Stromal cell of bone marrow (primary cell): Measurements from ENCODE around the gene BEAN1.
"Not testable (repeated sequence)": the region's sequence is repeated elsewhere in the genome, so short reads cannot be mapped to it uniquely, and the experiment has no call there.

Experiments
- DNase-seq: peaks from one replicate; pipeline ENCODE4 v3.0.0-alpha.2; 2012; ENCODE audit warnings: low read depth

Gene BEAN1

DNA sequence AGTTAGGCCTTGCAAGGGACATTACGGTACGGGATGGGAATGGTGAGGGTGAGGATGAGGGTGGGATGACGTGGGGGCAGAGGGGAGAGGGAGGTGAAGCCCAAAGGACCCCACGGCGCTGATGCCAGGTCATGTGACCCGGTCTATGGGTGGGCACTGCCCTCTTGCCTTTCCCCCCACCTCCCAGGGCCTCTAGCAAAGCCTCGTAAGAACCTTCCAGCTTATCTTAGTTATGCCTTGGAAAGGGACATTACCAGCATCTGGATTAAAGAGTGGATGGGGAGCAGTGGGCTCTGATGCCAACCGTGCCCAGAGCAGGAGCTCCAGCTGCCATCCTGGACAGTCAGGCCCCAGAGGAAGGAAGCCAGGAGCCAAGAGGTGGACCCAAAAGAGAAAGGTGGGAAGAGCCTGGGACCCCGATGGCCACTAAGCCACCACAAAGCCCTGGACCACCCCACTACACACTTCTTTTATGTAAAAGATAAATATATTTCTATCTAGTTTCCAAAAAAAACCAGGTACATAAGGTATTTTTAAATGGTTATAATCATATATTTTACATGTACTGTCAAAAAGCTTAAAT lies 81.9 kb downstream of the BEAN1 start:
- no peak for DNase-seq

- DNase-seq: no peak
Measured at GRCh38 chr16:66509576-66509975, 82.5 kb downstream of the BEAN1 start.

- no peak for DNase-seq
Measured at GRCh38 chr16:66510298-66510697, 83.2 kb downstream of the BEAN1 start.

- DNase-seq: no peak
Measured at GRCh38 chr16:66510711-66511601, 83.9 kb downstream of the BEAN1 start.

DNA sequence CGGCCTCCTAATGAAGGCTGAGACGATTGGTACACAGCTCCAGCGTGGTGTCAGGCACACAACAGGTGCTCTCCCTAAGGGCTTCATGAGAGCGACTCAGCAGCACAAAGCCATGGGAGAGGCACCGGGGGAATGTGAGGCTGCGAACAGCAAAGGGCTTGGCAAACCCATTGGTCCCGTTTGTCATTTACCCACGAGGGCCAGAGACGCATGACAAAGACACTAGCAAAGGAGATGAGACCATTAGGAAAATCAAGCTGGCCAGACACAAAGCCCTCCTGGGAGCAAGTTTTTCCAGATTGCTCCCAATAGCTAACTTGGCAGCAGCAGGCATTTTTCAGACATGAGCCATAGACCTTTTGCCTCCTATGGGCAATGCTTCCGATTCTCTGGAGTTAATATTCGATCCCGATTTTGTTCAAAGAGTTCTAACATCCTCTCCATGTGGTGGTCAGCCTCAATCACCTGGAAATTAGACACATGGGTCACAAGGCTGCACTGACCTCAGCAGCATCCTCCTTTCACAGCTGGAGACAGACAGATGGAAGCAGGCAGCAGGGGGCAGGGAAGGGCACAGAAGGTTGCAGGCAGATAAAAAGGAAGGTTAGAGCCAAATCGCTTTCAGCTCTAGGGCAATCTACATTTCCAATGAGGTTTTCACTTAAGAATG lies 84.6 kb downstream of the BEAN1 start:
- peak; percentile 64 for DNase-seq

- no peak for DNase-seq
Measured at GRCh38 chr16:66512272-66513110, 85.4 kb downstream of the BEAN1 start.

- no peak for DNase-seq
Measured at GRCh38 chr16:66513111-66513723, 86.1 kb downstream of the BEAN1 start.

GRCh38 chr16:66514391-66514790 lies 87.3 kb downstream of the BEAN1 start:
- DNase-seq: not testable (repeated sequence)

- not testable (repeated sequence) for DNase-seq
Measured at GRCh38 chr16:66514980-66515595, 88.0 kb downstream of the BEAN1 start.

DNA sequence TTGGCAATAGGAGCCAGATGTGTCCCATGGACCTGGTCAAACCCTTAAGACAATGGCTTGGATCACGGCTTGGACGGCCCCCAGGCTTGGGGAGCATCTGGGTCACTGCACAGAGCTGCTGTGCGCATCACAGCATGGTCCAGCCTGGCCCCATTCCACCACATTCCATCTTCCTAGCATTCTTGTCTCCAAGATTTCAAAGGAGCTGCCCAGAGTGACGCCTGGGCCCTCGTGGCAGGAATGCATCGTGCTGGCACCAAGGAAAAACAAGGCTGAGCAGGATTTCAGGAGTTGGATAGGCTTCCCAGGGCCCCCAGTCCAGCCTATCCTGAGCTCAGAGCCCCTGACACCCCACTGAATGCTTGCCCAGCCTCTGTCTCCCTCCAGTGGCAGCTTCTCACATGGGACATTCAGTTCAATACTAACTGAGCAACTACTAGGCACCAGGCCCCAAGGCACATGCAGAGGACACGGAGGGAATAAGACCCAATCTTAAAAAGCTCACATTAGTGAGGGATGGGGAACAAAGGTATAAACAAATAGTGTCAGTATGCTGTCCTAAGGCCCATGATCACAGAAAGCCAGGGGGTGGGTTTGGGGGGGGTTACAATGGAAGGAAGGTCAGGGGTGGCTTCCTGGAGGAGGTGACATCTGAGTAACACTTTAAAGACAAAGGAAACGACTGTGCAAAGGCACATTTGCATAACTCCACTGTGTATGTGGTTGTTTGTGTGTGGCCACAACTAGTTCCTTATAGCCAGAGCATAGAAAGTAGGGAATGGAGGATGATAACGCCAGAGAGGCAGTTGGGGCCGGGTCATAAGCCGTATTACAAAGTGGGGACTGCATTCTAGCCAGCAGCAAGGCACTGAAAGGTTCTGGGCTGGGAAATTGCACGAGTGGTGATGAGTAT lies 88.8 kb downstream of the BEAN1 start:
- no peak for DNase-seq

DNA sequence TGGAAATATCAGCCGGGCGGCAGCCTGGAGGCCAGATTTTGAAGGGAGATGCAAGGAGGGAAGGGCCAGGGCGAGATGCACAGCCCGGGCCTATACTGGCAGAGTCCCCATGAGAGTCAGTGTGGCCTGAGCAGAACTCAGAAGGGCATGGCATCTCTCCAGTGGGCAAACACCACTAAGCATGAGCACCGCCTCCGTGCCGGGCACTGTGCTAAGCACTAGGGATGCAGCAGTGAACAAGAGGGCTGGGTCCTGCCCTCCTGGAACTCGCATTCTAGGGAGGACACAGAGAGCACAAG lies 89.4 kb downstream of the BEAN1 start:
- DNase-seq: no peak

DNA sequence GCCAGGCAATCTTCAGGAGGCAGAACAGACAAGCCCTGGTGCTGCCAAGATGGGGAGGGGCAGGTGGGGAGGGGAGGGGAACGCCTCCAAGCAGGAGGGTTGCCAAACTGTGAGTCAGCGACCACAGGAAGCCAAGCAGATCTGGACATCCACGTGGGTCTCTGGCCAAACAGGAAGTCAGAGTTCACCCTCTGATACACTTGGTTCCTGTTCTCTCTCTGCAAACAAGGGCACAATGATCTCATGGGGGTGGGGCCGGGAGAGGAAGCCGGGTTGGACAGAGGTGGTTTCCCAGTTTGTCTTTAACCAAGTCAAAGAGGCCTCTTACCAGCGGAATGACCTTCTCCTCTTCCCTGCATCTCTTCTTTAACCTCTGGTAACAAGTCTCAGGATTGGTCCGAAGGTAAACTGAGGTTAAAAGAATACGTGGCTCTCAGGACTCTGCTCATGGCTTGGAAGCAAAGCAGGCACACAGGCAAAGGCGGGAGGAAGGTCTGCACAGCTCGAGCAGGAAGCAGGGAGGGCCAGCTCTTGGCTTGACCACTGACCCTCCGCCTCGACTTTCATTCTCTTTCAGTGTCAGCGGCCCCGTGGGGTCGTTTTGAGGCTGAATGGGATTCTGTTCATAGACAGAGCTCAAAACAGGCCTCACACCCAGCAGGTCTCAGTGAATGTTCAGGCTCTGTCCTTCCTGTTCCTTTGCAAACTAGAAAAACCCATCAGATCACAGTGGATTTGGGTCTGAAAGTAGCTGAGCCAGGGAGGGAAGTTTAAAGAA lies 89.9 kb downstream of the BEAN1 start:
- peak; percentile 96 for DNase-seq

DNA sequence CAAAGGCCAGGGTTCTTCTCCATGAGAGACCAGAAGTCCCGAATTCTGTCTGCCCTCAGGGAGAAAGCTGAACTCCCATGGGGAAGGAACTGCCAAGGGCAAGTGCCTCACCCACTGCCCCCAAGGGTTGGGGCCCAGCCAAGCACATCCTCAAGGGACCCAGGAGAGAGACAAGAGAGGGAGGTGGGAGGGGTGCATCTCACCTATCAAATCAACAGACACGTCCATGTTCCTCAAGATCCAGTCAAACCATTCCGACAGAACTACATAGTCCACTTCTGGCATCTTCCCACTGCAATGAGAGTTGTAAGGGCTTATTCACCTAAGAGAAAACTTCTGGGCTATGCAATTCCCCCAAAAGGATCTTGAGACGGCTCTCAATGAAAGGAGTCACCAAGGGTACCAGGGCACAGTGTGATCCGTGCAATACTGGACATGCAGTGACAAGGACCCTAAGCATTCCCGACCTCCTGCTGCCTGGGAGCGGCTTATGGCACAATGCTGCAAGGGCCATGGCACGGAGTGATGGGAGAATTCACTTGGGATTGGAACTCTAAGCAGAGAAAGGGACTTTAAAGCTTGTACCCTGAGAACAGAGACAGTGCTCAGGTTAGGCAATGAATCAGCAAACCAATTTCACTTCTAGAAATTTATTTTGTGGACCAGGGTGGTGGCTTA lies 90.6 kb downstream of the BEAN1 start:
- no peak for DNase-seq

DNA sequence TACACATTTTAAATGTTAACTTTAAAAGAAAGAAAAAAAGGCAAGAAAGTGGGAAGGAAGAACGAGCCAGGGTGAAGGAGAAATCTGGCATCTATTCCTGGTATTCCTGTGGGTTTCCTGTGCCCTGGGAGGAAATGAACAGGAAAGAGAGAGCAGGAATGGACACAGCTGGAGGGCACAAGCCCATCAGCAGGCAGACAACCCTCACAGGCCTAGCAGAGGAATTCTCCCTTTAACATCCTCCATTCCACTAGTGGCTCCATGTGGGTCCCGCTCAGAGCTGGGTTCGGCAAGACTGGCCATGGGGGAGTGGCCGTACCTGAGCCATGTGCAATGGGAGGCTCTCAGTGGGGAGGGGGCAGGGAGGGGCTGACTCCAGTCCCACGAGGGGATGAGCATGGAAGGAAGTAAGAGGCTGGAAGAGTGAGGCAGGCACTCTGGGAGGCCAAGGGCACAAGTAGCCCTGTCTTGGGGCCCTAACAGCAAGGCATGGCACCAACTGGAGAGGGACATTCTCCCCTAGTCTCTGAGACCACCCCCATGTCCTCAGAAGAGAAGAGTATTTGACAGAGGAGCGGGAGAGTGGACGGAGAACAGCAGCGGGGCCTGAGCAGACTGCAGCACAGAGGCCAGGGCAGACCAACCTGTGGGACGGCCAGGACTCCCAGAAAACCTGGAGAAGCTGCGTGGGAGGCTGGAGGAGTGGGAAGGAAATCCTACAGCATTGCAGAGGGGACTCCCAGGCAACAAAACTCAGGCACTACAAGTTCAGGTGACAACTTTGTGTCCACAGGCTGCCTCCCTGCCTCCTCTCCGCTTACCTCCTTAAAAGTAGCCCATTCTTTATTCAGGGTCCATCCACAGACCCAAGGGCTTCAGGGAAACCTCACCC lies 92.6 kb downstream of the BEAN1 start:
- DNase-seq: no peak

GRCh38 chr16:66520406-66521170 lies 93.5 kb downstream of the BEAN1 start:
- no peak for DNase-seq

GRCh38 chr16:66521252-66521713 lies 94.2 kb downstream of the BEAN1 start:
- DNase-seq: no peak
